Neural cell (in vitro differentiated cells): ENCODE results near the gene TLL1. TPM values are rescaled to one million over a fixed set of nuclear protein-coding genes. Genes with fewer than 3 reads are reported as not detected.

ENCODE experiments used
- H2AFZ ChIP-seq: fragments of 200-600, 300-800 bp; sonication (generic), shearing (Covaris generic); 2 replicates; pipeline ENCODE4 v1.6.0; 2014; ENCODE audit warnings: low read depth, mild to moderate bottlenecking, antibody characterized with exemption, low read length, moderate library complexity
- H3F3A ChIP-seq: fragments of 200-600 bp; shearing (Covaris generic); 2 replicates; pipeline ENCODE4 v1.6.1; 2016; ENCODE audit warnings: mild to moderate bottlenecking, moderate library complexity, mixed read lengths, antibody characterized with exemption, low read length; ENCODE audit not compliant: insufficient read depth, poor library complexity, severe bottlenecking
- H3K27ac ChIP-seq: fragments of 200-600, 300-800 bp; sonication (generic), shearing (Covaris generic); 2 replicates; pipeline ENCODE4 v1.5.1; 2014; ENCODE audit warnings: mild to moderate bottlenecking, low read length, moderate library complexity
- H3K27me3 ChIP-seq: fragments of 300-800, 200-600 bp; sonication (generic), shearing (Covaris generic); 2 replicates; pipeline ENCODE4 v1.6.0; 2014; ENCODE audit warnings: mild to moderate bottlenecking, low read depth, low read length, moderate library complexity; ENCODE audit not compliant: insufficient read depth
- H3K36me3 ChIP-seq: fragments of 300-800, 200-600 bp; sonication (generic), shearing (Covaris generic); 2 replicates; pipeline ENCODE4 v1.5.1; 2014; ENCODE audit warnings: mild to moderate bottlenecking, antibody characterized with exemption, low read length, moderate library complexity; ENCODE audit not compliant: insufficient read depth
- H3K4me2 ChIP-seq: fragments of 300-800, 200-600 bp; sonication (generic), shearing (Covaris generic); 2 replicates; pipeline ENCODE4 v1.6.0; 2014; ENCODE audit warnings: mild to moderate bottlenecking, low read length
- H3K4me3 ChIP-seq: fragments of 300-800, 200-600 bp; sonication (generic), shearing (Covaris generic); 2 replicates; pipeline ENCODE4 v1.5.1; 2014; ENCODE audit warnings: mild to moderate bottlenecking, low read length, moderate library complexity
- H3K79me2 ChIP-seq: fragments of 200-600 bp; shearing (Covaris generic); replicated peaks from 2 replicates; pipeline ENCODE4 v1.6.0; 2014; ENCODE audit warnings: mild to moderate bottlenecking, low read length, moderate library complexity; ENCODE audit not compliant: insufficient read depth
- H3K9ac ChIP-seq: fragments of 300-800, 200-600 bp; sonication (generic), shearing (Covaris generic); 2 replicates; pipeline ENCODE4 v1.6.1; 2016; ENCODE audit warnings: mild to moderate bottlenecking, low read length, mixed read lengths
- H3K9me2 ChIP-seq: fragments of 200-600 bp; shearing (Covaris generic); 2 replicates; pipeline ENCODE4 v1.6.1; 2016; ENCODE audit warnings: mild to moderate bottlenecking, low read length, mixed read lengths; ENCODE audit not compliant: insufficient read depth
- H3K9me3 ChIP-seq: fragments of 200-600, 300-800 bp; sonication (generic), shearing (Covaris generic); 2 replicates; pipeline ENCODE4 v1.6.1; 2016; ENCODE audit warnings: mild to moderate bottlenecking, mixed run types, low read length, moderate library complexity, mixed read lengths
- H4K20me1 ChIP-seq: fragments of 200-600 bp; shearing (Covaris generic); 2 replicates; pipeline ENCODE4 v1.6.1; 2016; ENCODE audit warnings: mild to moderate bottlenecking, mixed run types; ENCODE audit not compliant: insufficient read depth
- CTCF ChIP-seq: fragments of 450-650 bp; IDR thresholded peaks from 2 replicates; pipeline ENCODE4 v1.5.1; 2014; ENCODE audit warnings: antibody characterized with exemption, mild to moderate bottlenecking, moderate library complexity; ENCODE audit not compliant: poor library complexity, severe bottlenecking
- EP300 ChIP-seq: fragments of 450-650 bp; conservative IDR thresholded peaks from 2 replicates; pipeline ENCODE4 v1.6.1; 2014; ENCODE audit warnings: antibody characterized with exemption, mild to moderate bottlenecking, moderate library complexity; ENCODE audit not compliant: poor library complexity, severe bottlenecking
- EZH2 ChIP-seq: fragments of 200-600, 300-800 bp; shearing (Covaris generic), sonication (generic); IDR thresholded peaks from 2 replicates; pipeline ENCODE4 v1.6.1; 2014; ENCODE audit warnings: antibody characterized with exemption, low read length, borderline replicate concordance, mild to moderate bottlenecking; ENCODE audit not compliant: insufficient read depth, poor library complexity, severe bottlenecking
- MXI1 ChIP-seq: fragments of 450-650 bp; conservative IDR thresholded peaks from 2 replicates; pipeline ENCODE4 v1.6.1; 2014; ENCODE audit warnings: antibody characterized with exemption, mild to moderate bottlenecking; ENCODE audit not compliant: poor library complexity, severe bottlenecking
- POLR2AphosphoS5 ChIP-seq: IDR thresholded peaks from 2 replicates; pipeline ENCODE4 v1.6.1; 2012
- RAD21 ChIP-seq: fragments of 450-650 bp; conservative IDR thresholded peaks from 2 replicates; pipeline ENCODE4 v1.6.1; 2014; ENCODE audit warnings: antibody characterized with exemption, mild to moderate bottlenecking, moderate library complexity
- REST ChIP-seq: IDR thresholded peaks from 2 replicates; pipeline ENCODE4 v1.6.1; 2012; ENCODE audit warnings: borderline replicate concordance
- SMC3 ChIP-seq: fragments of 450-650 bp; conservative IDR thresholded peaks from 2 replicates; pipeline ENCODE4 v1.6.1; 2014; ENCODE audit warnings: antibody characterized with exemption, mild to moderate bottlenecking, moderate library complexity; ENCODE audit not compliant: poor library complexity
- TAF1 ChIP-seq: IDR thresholded peaks from 2 replicates; pipeline ENCODE4 v1.6.1; 2012; ENCODE audit warnings: low read depth
- polyA plus RNA-seq: library from polyadenylated mRNA; depleted of rRNA; stranded (reverse); fragments of >200 nt; gene quantifications from 2 replicates; pipeline ENCODE4 v1.2.3, GENCODE V29; 2014

The TLL1 gene
- polyA plus RNA-seq, 1 donor from 2014 or later = not detected

GRCh38 chr4:166049036-166049435 lies 176.0 kb downstream of the TLL1 start:
- H3K9ac ChIP-seq = no peak overlapping the region
- H4K20me1 ChIP-seq = no peaks in the 10 kb centered on the region
- no peaks in the 10 kb centered on the region for H3K79me2 ChIP-seq
- no peaks in the 10 kb centered on the region for H3K36me3 ChIP-seq
- no peak overlapping the region for H2AFZ ChIP-seq
- TF ChIP-seq MXI1 = no peak
- TF ChIP-seq RAD21 = no peak
- no peak for TF ChIP-seq CTCF
- no peak for TF ChIP-seq POLR2AphosphoS5
- TF ChIP-seq TAF1 = no peak
- TF ChIP-seq REST = no peak
- TF ChIP-seq EP300 = no peak
- no peak for TF ChIP-seq EZH2
- TF ChIP-seq SMC3 = no peak
- no peaks in the 10 kb centered on the region for H3K27me3 ChIP-seq
- no peak overlapping the region for H3K4me3 ChIP-seq
- no peak overlapping the region for H3K27ac ChIP-seq
- H3K4me2 ChIP-seq = no peak overlapping the region
- no peaks in the 10 kb centered on the region for H3F3A ChIP-seq
- no peaks in the 10 kb centered on the region for H3K9me2 ChIP-seq
- no peaks in the 10 kb centered on the region for H3K9me3 ChIP-seq

GRCh38 chr4:166064721-166065120 lies 191.7 kb downstream of the TLL1 start:
- Histone ChIP-seq H3K36me3 (no peaks in the 10 kb centered on the region), H3K9me3 (no peaks in the 10 kb centered on the region), H3K4me2 (no peak overlapping the region), H2AFZ (no peak overlapping the region), H3K79me2 (no peaks in the 10 kb centered on the region), H3F3A (no peaks in the 10 kb centered on the region), H3K9me2 (no peaks in the 10 kb centered on the region), H4K20me1 (no peaks in the 10 kb centered on the region), H3K27ac (no peak overlapping the region), H3K4me3 (no peak overlapping the region), H3K27me3 (no peaks in the 10 kb centered on the region), H3K9ac (no peak overlapping the region)
- TF ChIP-seq RAD21 (no peak), POLR2AphosphoS5 (no peak), TAF1 (no peak), EZH2 (no peak), CTCF (no peak), SMC3 (no peak), EP300 (no peak), MXI1 (no peak), REST (no peak)
